Islet of Langerhans (tissue), 1 donor: ENCODE data around the gene SEMA3C.

Experiments used
- FAIRE-seq: peaks from one replicate; lab custom pipeline; 2011; peaks lifted over from hg19 to GRCh38; lab: Jason Lieb, UNC

The SEMA3C gene

DNA sequence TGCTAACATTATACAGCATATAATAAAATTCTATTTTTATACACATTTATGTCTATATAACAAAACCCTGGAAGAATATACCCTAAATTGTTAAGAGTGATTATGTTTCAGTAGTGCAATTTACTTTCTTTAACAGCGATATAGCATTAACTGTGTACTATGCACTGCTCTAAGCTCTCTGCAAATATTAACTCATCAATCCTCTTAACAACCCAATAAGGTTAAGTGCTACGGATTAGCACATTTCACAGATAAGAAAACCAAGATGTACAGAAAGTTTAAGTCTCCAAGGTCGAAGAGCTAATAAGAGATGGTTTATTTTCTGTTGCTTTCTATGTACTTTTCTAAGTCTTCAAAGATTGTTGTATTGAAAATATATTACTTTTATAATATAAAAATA is 95.8 kb downstream of the SEMA3C start:
- no peak for FAIRE-seq

DNA sequence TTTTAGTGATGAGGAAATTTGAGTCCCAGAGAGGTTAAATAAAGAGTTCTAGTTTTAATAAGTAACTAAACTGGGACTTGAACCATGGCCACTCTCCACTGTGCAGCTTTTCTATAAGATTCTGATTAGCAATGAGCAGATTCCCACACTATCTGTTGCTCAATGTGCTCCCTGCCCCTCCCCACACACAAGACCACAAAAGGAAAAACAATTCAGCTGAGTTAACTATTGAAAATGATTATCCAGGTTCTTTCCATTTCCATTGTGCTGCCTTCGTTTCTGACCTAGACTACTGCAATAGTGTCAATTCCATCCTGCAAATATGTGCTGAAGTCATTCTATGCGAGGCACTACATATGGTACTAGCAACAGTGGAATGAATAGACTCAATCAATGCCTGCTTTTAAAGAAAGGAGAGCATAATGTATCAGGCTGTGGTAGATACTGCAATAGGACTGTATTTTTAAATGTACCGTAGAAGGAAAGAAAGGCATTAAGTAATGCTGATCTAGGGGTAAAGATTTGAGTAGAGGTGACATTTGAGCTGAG is 97.0 kb downstream of the SEMA3C start:
- no peak for FAIRE-seq

DNA sequence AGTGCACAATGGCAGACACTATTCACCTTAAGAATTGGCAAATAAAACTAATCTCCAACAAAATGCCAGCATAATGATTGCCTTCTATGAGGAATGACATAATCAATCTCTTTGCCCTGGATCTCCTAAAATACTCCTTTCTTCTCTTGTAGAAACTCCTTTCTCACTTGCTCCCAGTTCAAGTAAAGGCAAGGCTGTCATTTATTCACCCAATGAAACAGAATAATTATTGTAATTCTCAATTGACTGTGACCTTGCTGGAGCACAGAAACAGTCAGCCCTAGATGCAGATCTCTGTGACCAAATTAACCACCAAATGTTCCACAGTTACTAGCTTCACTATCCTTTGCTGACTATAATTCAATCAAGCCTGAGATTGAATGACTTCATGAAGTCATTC is 99.3 kb downstream of the SEMA3C start:
- FAIRE-seq = no peak

DNA sequence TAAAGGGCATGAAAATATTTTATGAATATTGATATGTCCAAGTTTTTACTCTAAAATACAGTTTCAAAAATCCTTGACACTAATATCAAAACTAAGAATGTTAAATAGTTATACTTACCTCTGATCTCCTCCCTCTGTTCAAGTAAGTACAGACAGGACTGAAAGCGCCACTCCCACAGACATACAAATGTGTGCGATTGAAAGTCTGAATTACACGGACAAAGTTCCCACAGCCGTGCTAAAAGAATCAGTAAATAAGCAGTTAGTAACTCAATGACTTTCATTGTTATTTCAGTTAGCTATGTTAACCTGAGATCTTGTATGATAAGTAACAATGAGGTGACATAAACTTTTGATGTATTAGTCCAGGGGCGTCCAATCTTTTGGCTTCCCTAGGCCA is 100.7 kb downstream of the SEMA3C start:
- no peak for FAIRE-seq

DNA sequence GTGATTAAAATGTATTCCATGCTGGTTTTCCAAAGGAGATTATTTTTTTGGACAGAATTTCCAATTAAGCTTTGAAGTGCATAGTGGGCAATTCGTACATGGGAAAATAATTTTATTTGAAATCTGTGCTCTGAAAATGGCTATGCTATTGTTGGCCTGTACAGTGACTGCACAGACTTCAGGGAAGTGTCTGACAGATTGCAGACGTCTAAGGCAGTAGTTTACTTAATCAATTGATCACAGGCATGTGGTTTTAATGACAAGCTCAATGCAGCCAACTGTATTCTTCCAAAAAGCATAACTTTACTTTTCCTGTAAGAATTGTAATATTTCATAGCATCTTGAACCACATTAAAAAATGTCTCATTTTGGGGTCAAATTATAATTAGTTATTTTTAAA is 102.0 kb downstream of the SEMA3C start:
- FAIRE-seq = no peak

DNA sequence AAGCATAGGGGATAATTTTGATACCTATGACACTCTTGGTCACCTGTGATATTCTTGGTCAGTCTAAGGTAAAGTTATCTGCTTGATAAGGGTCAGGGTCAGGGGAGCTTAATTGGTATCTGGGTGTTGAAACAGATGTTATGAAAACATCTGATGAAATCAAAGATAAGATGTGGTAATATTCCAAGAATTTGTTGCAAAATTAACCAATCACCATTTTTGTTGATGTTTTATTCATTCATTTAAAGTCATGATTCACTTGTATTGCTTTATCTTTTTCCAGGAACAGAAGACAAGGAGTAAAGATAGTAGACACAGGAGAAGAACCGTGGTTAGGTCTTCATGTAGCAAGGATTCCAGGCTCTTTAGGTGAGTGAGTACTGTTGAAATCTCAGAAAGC is 103.1 kb downstream of the SEMA3C start:
- FAIRE-seq = no peak

DNA sequence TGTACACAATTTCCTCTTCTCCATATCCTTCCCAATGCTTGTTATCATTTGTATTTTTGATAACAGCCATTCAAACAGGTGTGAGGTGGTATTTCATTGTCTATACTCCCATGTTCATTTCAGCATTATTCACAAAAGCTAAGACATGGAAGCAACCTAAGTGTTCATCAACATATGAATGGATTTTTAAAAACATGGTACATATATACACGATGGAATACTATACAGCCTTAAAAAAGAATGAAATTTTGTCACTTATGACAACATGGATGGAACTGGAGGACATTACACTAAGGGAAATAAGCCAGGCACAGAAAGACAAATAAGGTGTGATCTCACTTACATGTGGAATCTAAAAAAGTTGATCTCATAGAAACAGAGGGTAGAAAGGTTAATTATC is 109.3 kb downstream of the SEMA3C start:
- no peak for FAIRE-seq

DNA sequence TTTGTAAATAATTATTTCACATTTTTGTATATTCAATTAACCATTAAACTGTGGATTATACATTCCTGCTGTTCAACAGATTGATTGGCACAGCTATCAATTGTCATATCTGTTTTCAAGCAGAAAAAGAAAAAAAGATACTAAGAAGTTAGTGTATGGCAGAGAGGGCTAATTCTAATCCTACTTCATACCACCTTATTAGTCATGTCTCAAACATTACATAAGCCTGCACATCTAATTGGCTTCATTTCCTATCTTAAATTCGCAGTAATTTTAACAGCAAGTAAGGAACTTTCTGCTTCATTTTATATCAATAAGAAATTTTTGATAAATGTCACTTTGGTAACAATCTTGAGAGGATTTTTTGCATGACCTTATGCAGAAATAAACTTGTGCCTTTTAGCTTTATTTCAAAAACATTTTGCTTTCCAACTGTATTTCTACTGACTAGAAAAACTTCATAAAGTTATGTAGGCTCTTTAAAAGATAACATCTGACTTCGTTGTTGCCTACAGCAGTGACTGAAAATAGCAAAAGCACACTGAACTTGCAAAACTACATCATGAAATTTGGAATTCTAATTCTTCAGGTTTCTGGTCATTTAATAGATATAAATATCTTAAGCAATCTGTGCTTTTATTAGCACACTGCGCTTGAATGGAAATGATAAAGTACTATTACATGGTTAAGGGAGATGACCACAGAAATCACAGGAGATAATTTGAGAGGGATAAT is 111.5 kb downstream of the SEMA3C start:
- no peak for FAIRE-seq

DNA sequence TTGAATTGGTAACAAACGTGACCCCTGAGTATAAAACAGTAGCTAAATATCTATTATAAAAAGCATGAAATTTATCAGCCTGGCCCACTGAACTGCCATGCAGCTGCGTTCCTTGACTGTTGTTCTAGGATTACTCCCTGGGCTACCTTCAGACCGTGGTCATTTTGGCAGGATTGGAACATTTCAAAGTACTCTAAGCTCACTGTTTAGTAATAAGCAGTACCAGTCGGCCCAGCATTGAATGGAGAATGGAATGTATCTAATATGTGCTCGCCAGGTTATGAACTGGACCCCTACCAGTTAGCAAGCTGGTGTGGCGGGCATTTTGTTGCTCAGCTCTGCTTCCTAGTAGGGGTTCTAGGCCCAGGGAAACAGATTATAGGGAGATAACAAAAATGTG is 112.2 kb downstream of the SEMA3C start:
- no peak for FAIRE-seq

DNA sequence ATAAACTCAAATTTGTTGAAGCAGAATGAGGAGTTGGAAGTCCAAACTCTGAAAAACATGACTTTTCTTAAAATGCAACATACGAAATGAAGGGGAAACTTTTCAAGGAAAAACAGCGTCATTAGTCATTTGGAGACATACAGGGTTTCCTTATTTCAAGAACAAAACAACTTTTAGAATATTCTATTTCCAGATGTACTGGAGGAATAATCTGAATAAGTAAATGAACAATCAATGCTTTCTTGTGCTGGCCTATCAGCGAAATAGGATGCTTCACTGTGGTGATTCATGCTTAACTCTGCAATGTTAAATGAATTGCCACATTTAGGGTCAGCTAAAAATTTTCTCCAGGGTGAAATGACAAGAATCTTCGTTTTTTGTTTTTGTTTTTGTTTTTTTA is 114.3 kb downstream of the SEMA3C start:
- no peak for FAIRE-seq

DNA sequence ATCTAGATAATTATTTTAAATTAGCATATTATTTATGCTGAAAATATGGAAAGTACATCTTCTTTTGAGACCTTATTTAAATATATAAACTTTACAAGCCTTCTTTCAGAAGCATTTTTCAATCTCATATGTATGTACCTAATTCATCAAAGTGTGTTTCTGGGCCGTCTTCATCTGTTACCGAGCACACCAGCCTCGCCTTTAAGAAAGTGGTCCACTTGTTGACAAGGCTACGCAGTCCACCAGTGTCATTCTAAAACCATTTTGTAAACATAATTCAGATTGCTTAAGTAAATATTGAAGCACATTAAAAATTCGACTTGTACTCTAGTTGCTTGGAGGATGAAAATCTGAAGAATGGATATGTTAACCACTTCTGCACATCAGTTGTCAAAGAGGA is 116.3 kb downstream of the SEMA3C start:
- no peak for FAIRE-seq

DNA sequence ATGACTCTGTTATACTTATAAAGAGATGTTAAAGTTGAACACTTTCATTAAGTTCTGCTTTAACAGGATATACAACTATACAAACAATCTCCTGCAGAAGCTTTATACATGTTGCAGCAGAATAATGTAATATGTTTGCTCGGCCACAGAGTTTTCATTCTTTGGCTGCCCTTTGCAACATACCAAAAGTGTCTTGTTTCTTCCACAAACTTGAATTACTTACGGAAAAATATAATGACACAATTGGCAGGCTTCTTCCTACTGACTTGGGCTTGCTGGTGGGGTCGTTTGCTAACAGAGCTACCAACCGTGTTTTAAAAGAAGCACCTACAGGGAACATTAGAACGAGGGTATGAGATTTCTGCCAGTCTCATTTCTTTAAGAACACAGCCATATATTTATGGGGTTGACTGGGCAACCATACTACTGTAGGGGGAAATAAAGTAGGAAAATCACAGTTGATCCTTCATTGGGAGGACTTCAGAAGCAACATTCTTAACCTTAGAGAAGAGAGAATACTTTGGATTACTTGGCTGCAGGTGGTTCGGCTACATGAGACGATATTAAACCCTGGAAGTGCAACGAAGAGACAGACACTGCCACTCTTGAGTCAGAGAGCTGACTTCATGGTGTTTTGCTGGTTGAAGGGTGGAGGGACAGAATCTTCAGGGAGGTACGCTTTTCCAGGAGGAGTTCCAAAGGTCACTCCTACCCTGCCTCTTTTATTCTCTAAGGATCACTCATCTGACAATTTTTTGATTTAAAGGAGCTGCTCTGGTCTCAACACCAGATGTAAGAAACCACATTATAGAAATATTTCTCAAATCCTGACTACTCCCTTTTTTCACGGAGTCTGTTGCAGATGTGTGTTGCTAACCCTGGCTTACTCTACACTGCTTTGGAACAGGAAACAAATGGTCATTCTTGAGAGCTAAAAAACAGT is 123.9 kb downstream of the SEMA3C start:
- FAIRE-seq = no peak

DNA sequence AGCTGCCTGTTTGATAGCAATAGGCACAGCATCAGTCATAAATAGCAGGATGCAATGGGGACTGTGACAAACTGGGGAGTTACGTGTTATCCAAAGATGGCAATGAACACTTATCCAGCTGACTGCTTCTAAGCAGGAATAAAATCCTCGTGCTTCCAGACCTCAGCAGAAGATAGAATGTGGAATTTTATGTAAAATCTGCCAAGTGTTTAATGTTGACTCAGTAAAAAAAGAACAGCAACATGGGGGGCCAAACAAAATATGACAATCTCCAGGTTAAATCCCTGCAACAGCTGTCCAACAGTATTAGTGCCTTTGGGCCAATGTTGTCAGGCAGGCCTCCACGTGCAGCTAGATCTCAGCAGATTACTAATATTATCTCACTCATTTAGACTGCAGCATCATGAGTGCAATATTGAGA is 127.3 kb downstream of the SEMA3C start:
- FAIRE-seq = no peak

DNA sequence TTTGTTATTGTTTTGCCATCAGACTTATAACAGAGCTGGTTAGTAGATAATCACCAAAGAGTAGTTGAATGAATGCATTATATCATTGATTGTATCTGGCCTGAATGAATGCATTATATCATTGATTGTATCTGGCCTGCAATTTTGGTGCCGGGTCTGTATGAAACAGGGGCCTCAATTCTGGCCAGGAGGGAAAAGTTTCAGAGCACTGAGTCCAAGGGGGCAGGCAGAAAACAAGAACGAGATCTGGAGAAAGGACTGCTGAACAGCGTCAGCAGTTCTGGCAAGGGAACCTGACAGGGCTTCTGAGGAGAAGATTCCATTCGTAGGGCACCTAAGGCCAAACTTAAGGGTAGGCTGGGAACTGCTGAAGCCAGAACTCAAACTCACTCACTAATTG is 128.0 kb downstream of the SEMA3C start:
- FAIRE-seq = no peak

DNA sequence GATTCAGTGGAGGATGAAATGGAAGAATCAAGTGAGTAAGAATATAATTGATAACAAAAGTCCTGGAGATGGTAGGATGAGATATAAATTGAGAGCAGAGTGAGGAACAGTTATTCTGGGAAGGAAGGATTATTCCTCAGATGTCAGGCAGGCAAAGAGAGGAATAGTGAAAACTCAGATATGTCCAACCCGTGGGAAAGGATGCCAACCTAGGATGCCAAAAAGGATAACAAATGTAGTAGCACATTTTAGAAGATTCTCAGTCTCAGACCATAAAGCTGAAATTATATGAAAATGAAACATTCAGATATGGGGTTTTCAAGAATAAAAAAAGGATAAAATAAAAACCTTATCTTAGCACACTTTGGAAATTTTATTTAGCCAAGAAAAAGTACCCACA is 131.1 kb downstream of the SEMA3C start:
- FAIRE-seq = no peak

DNA sequence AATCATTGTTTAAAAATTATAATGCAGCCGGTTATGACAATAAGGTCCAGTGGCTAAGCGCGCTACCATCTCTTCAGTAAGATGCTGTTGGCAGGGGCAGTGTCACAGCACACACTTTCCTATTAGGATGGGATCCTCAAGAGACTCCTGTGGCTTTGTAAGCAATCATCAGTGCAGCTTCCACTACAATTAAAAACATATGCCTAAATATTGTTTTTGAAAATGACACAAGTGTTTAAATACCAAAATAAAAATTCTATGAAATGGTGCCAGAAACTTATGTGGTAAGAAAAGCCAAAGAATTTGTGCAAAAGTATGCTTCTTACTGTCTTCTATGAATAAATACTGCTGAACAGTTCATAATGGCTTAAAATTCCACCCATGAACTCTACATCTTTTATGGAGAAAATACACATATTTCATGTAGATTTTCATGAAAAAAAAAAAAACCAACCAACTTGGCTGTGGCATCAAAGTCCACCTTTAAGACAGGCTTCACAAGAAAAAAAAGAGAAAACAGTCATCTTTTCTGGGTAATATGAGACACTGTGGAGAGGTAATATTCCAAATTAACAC is 132.8 kb downstream of the SEMA3C start:
- no peak for FAIRE-seq

DNA sequence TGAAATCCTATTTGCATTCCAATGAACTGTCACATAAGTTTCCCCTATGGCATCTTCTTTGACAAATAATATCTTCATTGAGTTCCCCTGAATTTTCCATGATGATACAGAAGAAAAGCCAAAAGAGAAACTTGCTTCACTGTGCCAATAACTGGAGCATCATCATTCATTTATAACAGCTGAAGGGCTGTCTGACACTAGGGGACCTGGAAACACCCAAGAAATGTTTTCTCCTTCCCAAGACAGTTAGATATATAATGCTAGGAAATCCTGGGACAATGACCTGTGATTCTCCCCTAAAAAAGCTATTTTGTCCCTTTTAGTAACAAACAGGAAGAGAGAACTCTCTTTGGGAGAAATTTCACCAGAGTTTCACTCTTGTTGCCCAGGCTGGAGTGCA is 133.6 kb downstream of the SEMA3C start:
- FAIRE-seq = no peak

DNA sequence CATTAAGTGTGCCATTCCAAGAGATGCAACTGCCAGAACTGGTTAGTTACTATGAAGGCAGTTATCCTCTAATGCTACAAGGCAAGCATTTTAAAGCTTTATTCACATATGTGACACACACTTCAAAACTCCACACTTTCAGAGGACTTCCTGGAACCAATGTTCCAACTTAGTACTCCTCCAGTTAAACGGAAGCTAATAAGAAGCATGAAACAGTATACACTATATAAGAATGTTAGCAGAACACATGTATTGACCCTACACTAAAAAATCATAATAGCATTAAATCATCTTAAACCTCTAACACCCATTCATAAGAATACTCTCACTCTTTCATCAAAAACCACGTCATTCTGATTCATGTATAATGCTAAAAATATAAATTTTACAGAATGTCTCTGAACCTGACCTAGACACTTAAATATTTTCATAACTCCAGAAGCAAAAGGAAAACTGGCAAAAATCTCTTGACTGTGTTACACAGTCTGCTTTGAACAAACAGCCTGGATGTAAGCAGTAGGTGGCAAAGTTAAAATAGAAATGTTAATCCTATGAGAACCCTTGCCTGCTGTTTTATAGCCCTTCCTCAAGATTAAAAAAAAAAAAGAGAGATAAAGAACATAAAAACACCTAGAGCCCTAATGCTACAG is 135.0 kb downstream of the SEMA3C start:
- FAIRE-seq = no peak

DNA sequence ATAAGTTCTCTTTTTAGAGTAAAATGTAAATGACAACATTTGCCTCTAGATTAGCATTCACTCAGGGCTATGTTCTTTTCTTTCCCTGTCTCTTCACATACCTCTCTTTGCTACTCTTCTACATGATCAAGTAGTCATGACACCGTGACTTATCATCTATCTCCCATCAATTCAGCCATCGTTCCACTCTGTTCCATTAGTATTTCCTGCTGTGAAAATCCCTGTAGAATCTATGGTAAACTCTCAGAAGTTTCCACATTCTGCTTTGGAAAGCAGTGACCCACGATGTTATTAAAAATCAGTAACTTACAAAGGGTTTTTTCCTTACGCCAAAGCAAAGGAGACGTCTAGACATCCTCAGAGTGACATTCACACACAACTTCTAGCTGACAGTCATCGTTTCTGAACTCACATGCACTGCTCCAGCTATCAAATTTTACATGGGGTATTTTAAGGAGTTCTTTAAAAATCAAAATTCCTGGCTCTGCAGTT is 135.6 kb downstream of the SEMA3C start:
- FAIRE-seq = no peak

DNA sequence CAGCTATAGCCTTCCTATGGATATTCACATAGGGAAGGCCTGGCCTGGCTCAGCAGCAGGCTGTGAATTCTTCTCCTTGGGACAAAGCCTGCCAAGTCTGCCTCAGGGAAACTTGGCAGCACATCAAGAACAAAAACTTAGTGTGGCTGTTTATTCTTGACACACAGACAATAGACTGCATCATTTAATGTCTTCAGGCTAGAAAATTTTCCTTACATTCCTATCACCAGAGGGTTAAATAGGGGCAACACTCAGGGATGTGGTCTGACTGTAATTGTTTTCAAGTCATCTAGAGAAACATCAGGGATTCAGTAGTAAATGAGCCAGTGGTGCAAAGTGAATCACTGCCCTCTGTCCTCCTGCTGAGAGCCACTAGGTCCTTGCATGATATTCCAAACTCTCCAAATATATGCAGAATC is 137.3 kb downstream of the SEMA3C start:
- no peak for FAIRE-seq

DNA sequence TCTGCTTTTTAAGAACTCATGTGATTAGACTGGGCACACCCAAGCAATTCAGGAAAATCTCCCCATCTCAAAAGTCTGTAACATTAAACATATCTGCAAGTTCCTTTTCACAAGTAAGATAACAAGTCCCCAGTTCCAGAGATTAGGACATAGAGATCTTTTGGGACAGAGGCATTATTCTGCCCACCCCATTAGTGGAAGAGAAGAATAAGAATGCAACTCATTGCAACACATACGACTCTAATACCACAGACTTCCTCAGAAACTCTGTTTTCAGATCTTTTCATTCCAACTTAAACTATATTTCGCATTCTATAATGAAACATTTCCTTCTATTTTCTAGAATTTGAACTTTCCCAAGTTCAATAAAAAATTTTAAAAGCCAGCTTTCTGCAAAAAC is 137.7 kb downstream of the SEMA3C start:
- FAIRE-seq = no peak

DNA sequence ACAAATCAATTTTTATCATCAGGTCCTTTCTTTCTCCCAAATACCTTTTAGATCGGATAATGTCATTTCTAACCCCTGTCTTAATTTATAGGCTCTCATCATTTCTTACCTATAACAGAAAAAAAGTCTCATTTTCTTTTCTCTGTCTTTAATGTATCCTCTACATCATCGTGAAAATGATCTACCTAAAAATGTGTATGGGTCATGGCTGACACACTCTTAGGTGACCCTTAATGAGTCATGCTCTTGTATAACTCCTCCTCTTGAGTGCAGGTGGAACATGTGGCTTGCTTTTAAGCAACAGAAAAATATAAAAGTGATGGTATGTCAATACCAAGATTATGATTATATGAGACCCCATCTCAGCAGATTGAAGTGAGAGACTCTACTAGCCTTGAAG is 139.4 kb downstream of the SEMA3C start:
- FAIRE-seq = no peak
